ENCODE data around the gene ROBO1. TPM values are rescaled to one million over a fixed set of nuclear protein-coding genes. Genes with fewer than 3 reads are reported as not detected.

The ROBO1 gene
- total RNA-seq, 4 donors from 2014 or later: 25.0 to 42.6 (median 35.7) TPM

DNA sequence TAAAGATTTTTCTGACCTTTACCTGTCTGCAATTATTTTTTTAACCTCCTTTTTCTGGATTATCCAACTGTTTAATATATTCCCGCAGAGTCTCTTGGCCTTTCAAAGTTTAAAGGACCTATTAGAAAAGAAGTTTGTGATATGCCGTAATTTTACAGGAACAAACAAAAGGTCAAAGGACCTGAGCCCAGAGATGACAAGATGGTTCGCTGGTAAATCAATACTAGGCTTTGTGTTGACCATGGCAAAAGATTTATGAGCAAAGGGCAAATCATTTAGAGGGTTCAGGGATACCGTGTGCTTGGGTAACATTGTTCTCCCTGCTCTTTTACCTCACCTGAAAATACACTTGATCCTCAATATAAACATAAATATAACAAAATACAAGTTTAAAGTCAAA, 923.5 kb downstream of the ROBO1 start:
- Histone ChIP-seq H3K9me3 (no peaks in the 10 kb centered on the region), H3K36me3 (no peaks in the 10 kb centered on the region), H3K4me1 (peaks cover 3 to 13% (median 6%) of the 10 kb centered on the region in 3 donors), H3K4me3 (no peak overlapping the region), H3K27ac (no peak overlapping the region), H3K27me3 (no peaks in the 10 kb centered on the region)
- no peak for DNase-seq
- TF ChIP-seq, protein P1, sequence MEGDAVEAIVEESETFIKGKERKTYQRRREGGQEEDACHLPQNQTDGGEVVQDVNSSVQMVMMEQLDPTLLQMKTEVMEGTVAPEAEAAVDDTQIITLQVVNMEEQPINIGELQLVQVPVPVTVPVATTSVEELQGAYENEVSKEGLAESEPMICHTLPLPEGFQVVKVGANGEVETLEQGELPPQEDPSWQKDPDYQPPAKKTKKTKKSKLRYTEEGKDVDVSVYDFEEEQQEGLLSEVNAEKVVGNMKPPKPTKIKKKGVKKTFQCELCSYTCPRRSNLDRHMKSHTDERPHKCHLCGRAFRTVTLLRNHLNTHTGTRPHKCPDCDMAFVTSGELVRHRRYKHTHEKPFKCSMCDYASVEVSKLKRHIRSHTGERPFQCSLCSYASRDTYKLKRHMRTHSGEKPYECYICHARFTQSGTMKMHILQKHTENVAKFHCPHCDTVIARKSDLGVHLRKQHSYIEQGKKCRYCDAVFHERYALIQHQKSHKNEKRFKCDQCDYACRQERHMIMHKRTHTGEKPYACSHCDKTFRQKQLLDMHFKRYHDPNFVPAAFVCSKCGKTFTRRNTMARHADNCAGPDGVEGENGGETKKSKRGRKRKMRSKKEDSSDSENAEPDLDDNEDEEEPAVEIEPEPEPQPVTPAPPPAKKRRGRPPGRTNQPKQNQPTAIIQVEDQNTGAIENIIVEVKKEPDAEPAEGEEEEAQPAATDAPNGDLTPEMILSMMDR (IDR thresholded peaks at IDR 0.05): no peak
- TF ChIP-seq POLR2A (IDR thresholded peaks at IDR 0.05): no peak
- intact Hi-C loops (cut with DNase I): no loop called here
- WGBS, 2 donors: 86 to 95% methylated on average over 4 of the region's 4 CpGs

DNA sequence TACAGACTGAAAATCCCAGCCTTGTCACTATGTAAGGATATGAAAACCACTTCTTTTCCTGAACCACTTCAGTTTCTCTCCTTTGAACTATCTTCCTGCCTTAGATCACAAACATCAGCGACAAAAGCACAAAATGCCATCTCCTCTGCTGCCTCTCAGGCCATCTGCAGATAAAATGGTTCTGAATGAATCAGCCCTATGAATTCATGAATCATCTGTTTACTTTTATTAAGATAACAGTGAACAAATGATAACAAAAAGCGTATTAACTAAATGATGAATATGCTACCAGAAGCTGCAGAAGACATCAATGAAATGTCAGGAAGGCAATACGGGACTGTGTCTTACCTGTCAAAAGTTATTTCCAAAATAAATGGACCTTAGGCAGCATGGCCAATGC, 928.1 kb downstream of the ROBO1 start:
- H3K4me3 ChIP-seq: no peak overlapping the region
- no peaks in the 10 kb centered on the region for H3K27me3 ChIP-seq
- WGBS, 2 donors: 14 to 24% methylated on average over 3 of the region's 3 CpGs
- H3K9me3 ChIP-seq: no peaks in the 10 kb centered on the region
- no peaks in the 10 kb centered on the region for H3K36me3 ChIP-seq
- intact Hi-C loops (cut with DNase I): no loop called here
- no peak overlapping the region for H3K27ac ChIP-seq
- H3K4me1 ChIP-seq: peaks cover 0 to 9% (median 0%) of the 10 kb centered on the region in 3 donors
- DNase-seq: no peak
- no peak for TF ChIP-seq POLR2A (IDR thresholded peaks at IDR 0.05)
- TF ChIP-seq, protein P1 (IDR thresholded peaks at IDR 0.05): no peak

DNA sequence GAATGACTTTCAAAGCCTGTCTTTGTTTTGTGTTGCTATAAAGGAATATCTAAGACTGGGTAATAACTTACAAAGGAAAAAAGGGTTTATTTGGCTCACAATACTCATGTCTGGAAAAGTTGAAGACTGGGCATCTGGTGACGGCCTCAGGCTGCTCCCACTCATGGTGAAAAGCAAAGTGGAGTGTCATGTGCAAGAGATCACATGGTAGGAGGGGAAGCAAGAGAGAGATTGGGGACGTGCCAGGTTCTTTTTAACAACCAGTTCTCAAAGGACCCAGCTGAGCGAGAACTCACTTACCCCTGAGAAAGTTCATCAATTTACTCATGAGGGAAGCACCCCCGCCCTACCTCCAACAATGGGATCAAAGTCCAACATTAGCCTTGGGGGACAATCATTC, 929.4 kb downstream of the ROBO1 start:
- WGBS, 2 donors: 55 to 67% methylated on average over 4 of the region's 4 CpGs
- intact Hi-C loops (cut with DNase I): no loop called here
- DNase-seq: no peak
- Histone ChIP-seq H3K9me3 (no peaks in the 10 kb centered on the region), H3K27me3 (no peaks in the 10 kb centered on the region), H3K27ac (no peak overlapping the region), H3K36me3 (no peaks in the 10 kb centered on the region), H3K4me1 (peaks cover 0 to 9% (median 0%) of the 10 kb centered on the region in 3 donors), H3K4me3 (no peak overlapping the region)
- TF ChIP-seq, protein P1 (IDR thresholded peaks at IDR 0.05): no peak
- no peak for TF ChIP-seq POLR2A (IDR thresholded peaks at IDR 0.05)

DNA sequence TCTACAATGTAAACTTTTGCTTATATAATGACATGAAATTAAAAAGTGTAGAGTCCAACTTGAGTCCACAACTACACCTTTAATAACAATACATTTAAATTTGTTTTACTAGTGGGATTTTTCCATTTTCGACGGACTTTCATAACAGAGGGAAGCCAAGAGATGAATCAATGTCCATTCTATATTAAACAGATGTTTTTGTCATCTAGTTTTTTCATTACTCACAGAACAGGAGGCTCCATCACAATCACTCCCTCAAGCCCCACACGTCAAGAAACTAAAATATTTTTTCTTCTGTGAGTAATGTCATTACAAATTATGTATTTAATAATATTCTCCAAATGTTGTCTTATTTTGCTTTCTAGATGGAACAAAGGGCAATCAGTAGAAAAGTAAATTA, 932.9 kb downstream of the ROBO1 start:
- no peak for DNase-seq
- H3K27ac ChIP-seq: no peak overlapping the region
- H3K4me1 ChIP-seq: peaks cover 0 to 9% (median 0%) of the 10 kb centered on the region in 3 donors
- no peaks in the 10 kb centered on the region for H3K36me3 ChIP-seq
- no peaks in the 10 kb centered on the region for H3K27me3 ChIP-seq
- no peaks in the 10 kb centered on the region for H3K9me3 ChIP-seq
- intact Hi-C loops (cut with DNase I): no loop called here
- no peak for TF ChIP-seq POLR2A (IDR thresholded peaks at IDR 0.05)
- TF ChIP-seq, protein P1 (IDR thresholded peaks at IDR 0.05): no peak
- 80 to 83% methylated on average over 3 of the region's 3 CpGs for WGBS, 2 donors
- H3K4me3 ChIP-seq: no peak overlapping the region

DNA sequence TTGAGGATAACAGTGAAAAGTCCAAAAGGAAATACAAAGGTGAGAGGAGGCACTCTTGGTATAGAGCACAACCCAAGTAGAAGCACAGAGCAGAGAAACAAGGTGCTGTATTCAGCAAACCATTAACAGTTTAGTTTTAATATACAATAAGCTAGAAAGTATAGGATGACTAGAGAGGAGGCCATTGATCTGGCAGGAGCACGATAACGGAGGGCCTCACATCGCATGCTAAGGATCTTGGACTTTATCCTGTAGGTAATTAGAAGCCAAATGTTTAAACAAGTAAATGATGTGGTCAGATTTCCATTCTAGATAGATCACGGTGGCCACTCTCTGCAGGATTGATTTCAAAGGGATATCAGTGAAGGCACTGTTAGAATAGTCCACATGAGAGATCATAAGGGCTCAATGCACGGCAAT, 935.0 kb downstream of the ROBO1 start:
- intact Hi-C loops (cut with DNase I): no loop called here
- Histone ChIP-seq H3K4me3 (no peak overlapping the region), H3K9me3 (no peaks in the 10 kb centered on the region), H3K27ac (no peak overlapping the region), H3K27me3 (no peaks in the 10 kb centered on the region), H3K4me1 (peaks cover 0 to under 1% (median 0%) of the 10 kb centered on the region in 3 donors), H3K36me3 (no peaks in the 10 kb centered on the region)
- DNase-seq: no peak
- no peak for TF ChIP-seq POLR2A (IDR thresholded peaks at IDR 0.05)
- TF ChIP-seq, protein P1 (IDR thresholded peaks at IDR 0.05): no peak
- WGBS, 2 donors: 92 to 93% methylated on average over 5 of the region's 5 CpGs
